Body of pancreas (tissue), 4 donors: ENCODE measurements around the gene TMA7. TPM values are rescaled to one million over a fixed set of nuclear protein-coding genes. Genes with fewer than 3 reads are reported as not detected.
A peak's percentile ranks its signal among the peaks of the same experiment; 100 is the strongest.

Experiments used
- ATAC-seq: fragments of 150-250 bp; one replicate; pipeline ENCODE4 v1.9.1; 2016
- DNase-seq, 4 donors: peaks; one replicate each; pipeline ENCODE4 v3.0.0-alpha.2; 2019
- H3K27ac ChIP-seq, 4 donors: fragments of 200-600 bp; sonication (generic); 1 replicate in 3 of 4; 2 replicates in 1 of 4; pipeline versions ENCODE4 v1.5.1 to v1.6.1; 2016 to 2019; ENCODE audit warnings: mild to moderate bottlenecking in 1 of 4, mixed read lengths in 1 of 4, moderate library complexity in 1 of 4
- H3K27me3 ChIP-seq, 2 donors: fragments of 200-600 bp; sonication (generic); one replicate each; pipeline ENCODE4 v1.6.0; 2016; ENCODE audit warnings: mild to moderate bottlenecking in 1 of 2
- H3K36me3 ChIP-seq, 2 donors: fragments of 200-600 bp; sonication (generic); replicated peaks in 1 of 2; 2 replicates each; pipeline ENCODE4 v1.5.1; 2016; ENCODE audit warnings: low read depth in 2 of 2; ENCODE audit not compliant: insufficient read depth in 1 of 2
- H3K4me1 ChIP-seq: fragments of 200-600 bp; sonication (generic); one replicate; pipeline ENCODE4 v1.6.0; 2016
- H3K4me3 ChIP-seq, 2 donors: fragments of 200-600 bp; sonication (generic); 1 replicate in 1 of 2; 2 replicates in 1 of 2; pipeline ENCODE4 v1.5.1; 2016 to 2019
- H3K9me3 ChIP-seq, 3 donors: fragments of 200-600 bp; sonication (generic); 1 replicate in 2 of 3; 2 replicates in 1 of 3; pipeline ENCODE4 v1.5.1; 2016
- POLR2A ChIP-seq, 3 donors: fragments of 450-650 bp; IDR thresholded peaks; one replicate each; pipeline ENCODE4 v1.6.1; 2016; ENCODE audit warnings: antibody characterized with exemption in 3 of 3, mild to moderate bottlenecking in 2 of 3
- whole genome bisulfite sequencing, 2 donors: methylation state at CpG; one replicate each; pipeline ENCODE4 v1.1.5; 2017; 5-methylcytosine and 5-hydroxymethylcytosine counted together
- intact Hi-C: fragments of 100-400 bp; cut with DNase I; formaldehyde crosslinking; loops from one replicate; pipeline ENCODE4 v1.15.1; 2023
- total RNA-seq, 2 donors: library from RNA; depleted of rRNA; stranded (reverse); fragments of >200 nt; gene quantifications; one replicate each; pipeline ENCODE4 v1.1.0, GENCODE V29; 2016
- TF ChIP-seq, protein P1 (sequence below), 7 experiments: fragments of 450-650 bp in 4 of 7; fragments of 200-600 bp in 3 of 7; sonication (generic) in 3 of 7; IDR thresholded peaks; one replicate each; pipeline ENCODE4 v1.5.1; 2016 to 2019; ENCODE audit warnings: antibody characterized with exemption in 7 of 7

The TMA7 gene
- total RNA-seq, 2 donors from 2014 or later = 113 to 156 TPM

DNA sequence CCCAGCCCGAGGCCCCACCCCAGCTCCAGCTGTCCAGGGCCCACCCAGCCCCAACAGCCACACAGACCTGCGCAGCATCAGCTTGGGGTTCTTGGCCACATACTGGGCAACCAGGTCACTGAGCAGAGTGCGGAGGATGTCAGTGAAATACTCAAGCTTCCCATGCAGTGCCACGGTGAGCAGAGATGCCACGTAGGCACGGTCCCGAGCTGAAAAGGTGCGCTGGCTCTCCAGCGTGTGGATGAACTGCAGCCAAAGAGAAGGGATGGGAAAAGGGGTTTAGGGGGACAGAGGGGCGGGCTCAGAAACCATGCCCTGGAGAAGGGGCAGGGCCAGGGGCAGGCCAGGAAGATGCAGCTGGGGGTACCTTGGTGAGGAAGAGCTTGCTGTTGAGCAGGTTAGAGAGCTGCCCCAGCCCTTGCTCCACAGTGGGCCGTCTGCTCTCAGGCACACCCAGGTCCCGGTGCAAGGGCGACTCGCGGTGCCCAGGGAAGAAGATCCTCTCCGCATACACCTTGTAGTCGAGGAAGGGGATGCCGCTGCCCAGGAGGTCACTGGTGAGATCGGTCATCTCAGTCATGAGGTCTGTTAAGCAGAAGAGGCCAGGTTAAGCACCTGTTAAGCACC is 27.6 kb upstream of the TMA7 start:
- ATAC-seq = no peak
- Histone ChIP-seq H3K4me1 (no peaks in the 10 kb centered on the region), H3K27ac (no peak overlapping the region), H3K27me3 (no peaks in the 10 kb centered on the region), H3K9me3 (no peaks in the 10 kb centered on the region), H3K36me3 (peaks cover 12 to 29% of the 10 kb centered on the region in 2 donors), H3K4me3 (no peak overlapping the region)
- TF ChIP-seq, protein P1, sequence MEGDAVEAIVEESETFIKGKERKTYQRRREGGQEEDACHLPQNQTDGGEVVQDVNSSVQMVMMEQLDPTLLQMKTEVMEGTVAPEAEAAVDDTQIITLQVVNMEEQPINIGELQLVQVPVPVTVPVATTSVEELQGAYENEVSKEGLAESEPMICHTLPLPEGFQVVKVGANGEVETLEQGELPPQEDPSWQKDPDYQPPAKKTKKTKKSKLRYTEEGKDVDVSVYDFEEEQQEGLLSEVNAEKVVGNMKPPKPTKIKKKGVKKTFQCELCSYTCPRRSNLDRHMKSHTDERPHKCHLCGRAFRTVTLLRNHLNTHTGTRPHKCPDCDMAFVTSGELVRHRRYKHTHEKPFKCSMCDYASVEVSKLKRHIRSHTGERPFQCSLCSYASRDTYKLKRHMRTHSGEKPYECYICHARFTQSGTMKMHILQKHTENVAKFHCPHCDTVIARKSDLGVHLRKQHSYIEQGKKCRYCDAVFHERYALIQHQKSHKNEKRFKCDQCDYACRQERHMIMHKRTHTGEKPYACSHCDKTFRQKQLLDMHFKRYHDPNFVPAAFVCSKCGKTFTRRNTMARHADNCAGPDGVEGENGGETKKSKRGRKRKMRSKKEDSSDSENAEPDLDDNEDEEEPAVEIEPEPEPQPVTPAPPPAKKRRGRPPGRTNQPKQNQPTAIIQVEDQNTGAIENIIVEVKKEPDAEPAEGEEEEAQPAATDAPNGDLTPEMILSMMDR (IDR thresholded peaks at IDR 0.05) = no peak
- no peak for TF ChIP-seq POLR2A (IDR thresholded peaks at IDR 0.05)
- DNase-seq = peak in 1 of 4 donors; percentile 7
- intact Hi-C loops = no loop called here
- WGBS, 2 donors = 94 to 95% methylated on average over 15 to 19 of the region's 19 CpGs

DNA sequence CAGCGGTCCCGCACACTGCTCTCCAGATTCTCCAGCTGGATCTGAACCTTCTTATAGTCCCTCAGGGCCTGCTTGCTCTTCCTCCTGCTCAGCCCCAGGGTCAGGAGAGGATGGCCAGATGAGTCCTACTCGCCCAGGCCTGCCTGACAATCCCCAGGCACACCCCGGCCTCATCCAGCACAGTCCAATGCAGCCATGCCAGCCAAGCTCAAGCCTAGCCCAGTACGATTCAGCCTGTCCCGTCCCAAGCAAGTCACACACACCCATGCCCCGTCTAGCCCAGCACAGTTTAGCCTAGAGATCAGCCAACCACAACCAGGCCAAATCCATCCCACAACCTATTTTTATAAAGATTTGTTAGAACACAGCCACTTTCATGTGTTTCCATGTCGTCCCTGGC is 27.0 kb upstream of the TMA7 start:
- ATAC-seq = no peak
- Histone ChIP-seq H3K4me3 (no peak overlapping the region), H3K4me1 (no peaks in the 10 kb centered on the region), H3K36me3 (peaks cover 12 to 31% of the 10 kb centered on the region in 2 donors), H3K27me3 (no peaks in the 10 kb centered on the region), H3K27ac (no peak overlapping the region), H3K9me3 (no peaks in the 10 kb centered on the region)
- TF ChIP-seq POLR2A (IDR thresholded peaks at IDR 0.05) = no peak
- TF ChIP-seq, protein P1 (IDR thresholded peaks at IDR 0.05) = no peak
- intact Hi-C loops = no loop called here
- DNase-seq = peak in 1 of 4 donors; percentile 8
- WGBS, 2 donors = 87 to 90% methylated on average over 5 to 6 of the region's 8 CpGs

DNA sequence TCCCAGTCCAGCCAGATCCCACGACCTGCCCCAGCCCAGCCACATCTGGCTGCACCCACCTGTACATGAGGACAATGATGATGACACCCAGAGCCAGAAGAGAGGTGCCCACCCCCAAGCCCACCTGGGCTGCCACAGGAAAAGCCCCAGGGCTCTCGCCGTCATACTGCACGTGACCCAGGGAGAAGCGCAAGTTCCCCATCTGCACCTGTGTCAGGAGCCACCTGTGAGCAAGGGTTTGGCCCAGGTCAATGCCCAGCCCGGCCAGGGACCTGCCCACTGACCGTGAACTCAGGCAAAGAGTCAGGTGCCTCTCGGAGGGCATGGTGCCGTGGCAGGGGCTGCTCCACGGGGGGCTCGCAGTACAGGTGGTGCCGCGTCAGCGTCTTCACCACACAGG is 26.4 kb upstream of the TMA7 start:
- Histone ChIP-seq H3K27me3 (no peaks in the 10 kb centered on the region), H3K4me3 (no peak overlapping the region), H3K36me3 (peaks cover 12 to 32% of the 10 kb centered on the region in 2 donors), H3K9me3 (no peaks in the 10 kb centered on the region), H3K4me1 (no peaks in the 10 kb centered on the region), H3K27ac (no peak overlapping the region)
- intact Hi-C loops = no loop called here
- no peak for TF ChIP-seq POLR2A (IDR thresholded peaks at IDR 0.05)
- TF ChIP-seq, protein P1 (IDR thresholded peaks at IDR 0.05) = no peak
- DNase-seq = peak in 1 of 4 donors; percentile 8
- no peak for ATAC-seq
- 29 to 87% methylated on average over 1 to 14 of the region's 14 CpGs for WGBS, 2 donors

DNA sequence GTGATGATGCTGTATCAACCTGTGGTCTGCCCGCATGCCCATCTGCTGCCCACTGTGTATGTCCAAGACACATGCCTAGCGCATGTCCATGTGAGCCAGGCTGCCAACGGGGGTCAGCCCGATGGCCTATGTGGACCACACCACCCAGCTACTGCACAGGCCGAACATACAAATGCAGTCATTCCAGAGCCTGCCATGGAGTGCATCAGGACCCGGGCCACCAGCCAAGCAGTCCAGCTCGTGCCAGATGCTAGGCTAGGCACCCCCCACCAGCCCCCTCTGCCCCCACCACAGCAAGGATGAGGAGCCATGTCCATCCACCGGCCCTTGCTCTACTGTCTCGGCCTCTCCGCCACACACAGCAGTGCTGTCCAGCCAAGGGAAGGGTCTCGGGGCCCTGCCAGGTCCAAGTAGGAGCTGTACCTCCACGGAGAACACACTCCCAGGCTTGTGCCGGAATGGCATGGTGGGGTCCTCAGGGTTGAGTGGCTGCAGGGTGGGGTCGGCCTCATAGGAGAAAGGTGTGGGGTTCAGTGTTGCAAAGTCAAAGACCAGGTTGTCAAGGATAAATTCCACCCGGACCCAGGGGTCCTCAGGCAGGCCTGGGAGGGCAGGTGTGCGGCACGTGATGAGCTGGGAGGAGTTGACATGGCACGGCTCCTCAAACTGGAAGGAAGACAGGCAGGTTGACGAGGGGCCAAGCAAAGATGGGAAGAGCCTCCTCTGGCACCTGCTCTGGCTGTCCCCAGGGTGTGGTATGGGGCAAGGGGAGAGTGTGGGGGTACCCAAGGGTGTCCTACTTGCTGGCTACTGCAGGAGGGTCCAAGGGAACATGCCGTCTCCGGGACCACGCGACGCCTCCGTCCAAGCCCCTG is 25.4 kb upstream of the TMA7 start:
- Histone ChIP-seq H3K27me3 (no peaks in the 10 kb centered on the region), H3K27ac (no peak overlapping the region), H3K9me3 (no peaks in the 10 kb centered on the region), H3K36me3 (peaks cover 12 to 24% of the 10 kb centered on the region in 2 donors), H3K4me3 (no peak overlapping the region), H3K4me1 (no peaks in the 10 kb centered on the region)
- ATAC-seq (no peak), DNase-seq (peak in 1 of 4 donors; percentile 10)
- TF ChIP-seq, protein P1 (IDR thresholded peaks at IDR 0.05) = no peak
- no peak for TF ChIP-seq POLR2A (IDR thresholded peaks at IDR 0.05)
- intact Hi-C loops = no loop called here
- 79 to 88% methylated on average over 11 to 25 of the region's 25 CpGs for WGBS, 2 donors
